Measurements from ENCODE around the gene ADCY9. TPM values are rescaled to one million over a fixed set of nuclear protein-coding genes. Genes with fewer than 3 reads are reported as not detected.
"Not testable (repeated sequence)": the region's sequence is repeated elsewhere in the genome, so short reads cannot be mapped to it uniquely, and the experiment has no call there.

The ADCY9 gene
- total RNA-seq, 1 experiment from 2014 or later, result 11.5 TPM

DNA sequence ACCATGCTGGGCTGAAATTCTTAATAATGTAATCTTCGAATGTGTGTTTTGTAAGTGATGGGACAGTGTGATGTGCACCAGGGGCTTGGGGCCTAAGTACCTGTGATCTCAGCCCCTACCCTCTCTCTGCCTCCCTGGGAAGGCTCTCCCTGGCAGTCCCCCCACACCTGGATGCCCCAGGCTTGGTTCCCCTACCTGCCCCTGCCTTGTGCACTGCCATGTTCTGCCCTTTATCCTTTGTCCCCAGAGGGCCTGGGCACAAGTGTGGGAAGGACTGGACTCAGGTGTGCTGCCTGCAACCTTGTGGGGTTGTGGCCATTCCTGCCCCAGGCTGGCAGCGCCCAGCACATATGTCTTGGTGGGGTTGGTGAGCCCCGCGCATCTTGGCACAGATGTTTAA, 180.3 kb downstream of the ADCY9 start (continued):
- TF ChIP-seq, protein P1, sequence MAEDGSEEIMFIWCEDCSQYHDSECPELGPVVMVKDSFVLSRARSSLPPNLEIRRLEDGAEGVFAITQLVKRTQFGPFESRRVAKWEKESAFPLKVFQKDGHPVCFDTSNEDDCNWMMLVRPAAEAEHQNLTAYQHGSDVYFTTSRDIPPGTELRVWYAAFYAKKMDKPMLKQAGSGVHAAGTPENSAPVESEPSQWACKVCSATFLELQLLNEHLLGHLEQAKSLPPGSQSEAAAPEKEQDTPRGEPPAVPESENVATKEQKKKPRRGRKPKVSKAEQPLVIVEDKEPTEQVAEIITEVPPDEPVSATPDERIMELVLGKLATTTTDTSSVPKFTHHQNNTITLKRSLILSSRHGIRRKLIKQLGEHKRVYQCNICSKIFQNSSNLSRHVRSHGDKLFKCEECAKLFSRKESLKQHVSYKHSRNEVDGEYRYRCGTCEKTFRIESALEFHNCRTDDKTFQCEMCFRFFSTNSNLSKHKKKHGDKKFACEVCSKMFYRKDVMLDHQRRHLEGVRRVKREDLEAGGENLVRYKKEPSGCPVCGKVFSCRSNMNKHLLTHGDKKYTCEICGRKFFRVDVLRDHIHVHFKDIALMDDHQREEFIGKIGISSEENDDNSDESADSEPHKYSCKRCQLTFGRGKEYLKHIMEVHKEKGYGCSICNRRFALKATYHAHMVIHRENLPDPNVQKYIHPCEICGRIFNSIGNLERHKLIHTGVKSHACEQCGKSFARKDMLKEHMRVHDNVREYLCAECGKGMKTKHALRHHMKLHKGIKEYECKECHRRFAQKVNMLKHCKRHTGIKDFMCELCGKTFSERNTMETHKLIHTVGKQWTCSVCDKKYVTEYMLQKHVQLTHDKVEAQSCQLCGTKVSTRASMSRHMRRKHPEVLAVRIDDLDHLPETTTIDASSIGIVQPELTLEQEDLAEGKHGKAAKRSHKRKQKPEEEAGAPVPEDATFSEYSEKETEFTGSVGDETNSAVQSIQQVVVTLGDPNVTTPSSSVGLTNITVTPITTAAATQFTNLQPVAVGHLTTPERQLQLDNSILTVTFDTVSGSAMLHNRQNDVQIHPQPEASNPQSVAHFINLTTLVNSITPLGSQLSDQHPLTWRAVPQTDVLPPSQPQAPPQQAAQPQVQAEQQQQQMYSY (CRISPR knock-in tag; IDR thresholded peaks at IDR 0.05), result no peak
- TF ChIP-seq, protein P2, sequence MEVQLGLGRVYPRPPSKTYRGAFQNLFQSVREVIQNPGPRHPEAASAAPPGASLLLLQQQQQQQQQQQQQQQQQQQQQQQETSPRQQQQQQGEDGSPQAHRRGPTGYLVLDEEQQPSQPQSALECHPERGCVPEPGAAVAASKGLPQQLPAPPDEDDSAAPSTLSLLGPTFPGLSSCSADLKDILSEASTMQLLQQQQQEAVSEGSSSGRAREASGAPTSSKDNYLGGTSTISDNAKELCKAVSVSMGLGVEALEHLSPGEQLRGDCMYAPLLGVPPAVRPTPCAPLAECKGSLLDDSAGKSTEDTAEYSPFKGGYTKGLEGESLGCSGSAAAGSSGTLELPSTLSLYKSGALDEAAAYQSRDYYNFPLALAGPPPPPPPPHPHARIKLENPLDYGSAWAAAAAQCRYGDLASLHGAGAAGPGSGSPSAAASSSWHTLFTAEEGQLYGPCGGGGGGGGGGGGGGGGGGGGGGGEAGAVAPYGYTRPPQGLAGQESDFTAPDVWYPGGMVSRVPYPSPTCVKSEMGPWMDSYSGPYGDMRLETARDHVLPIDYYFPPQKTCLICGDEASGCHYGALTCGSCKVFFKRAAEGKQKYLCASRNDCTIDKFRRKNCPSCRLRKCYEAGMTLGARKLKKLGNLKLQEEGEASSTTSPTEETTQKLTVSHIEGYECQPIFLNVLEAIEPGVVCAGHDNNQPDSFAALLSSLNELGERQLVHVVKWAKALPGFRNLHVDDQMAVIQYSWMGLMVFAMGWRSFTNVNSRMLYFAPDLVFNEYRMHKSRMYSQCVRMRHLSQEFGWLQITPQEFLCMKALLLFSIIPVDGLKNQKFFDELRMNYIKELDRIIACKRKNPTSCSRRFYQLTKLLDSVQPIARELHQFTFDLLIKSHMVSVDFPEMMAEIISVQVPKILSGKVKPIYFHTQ (CRISPR knock-in tag; IDR thresholded peaks at IDR 0.05), result no peak
- TF ChIP-seq FOXK1 (CRISPR knock-in tag; IDR thresholded peaks at IDR 0.05), result no peak

DNA sequence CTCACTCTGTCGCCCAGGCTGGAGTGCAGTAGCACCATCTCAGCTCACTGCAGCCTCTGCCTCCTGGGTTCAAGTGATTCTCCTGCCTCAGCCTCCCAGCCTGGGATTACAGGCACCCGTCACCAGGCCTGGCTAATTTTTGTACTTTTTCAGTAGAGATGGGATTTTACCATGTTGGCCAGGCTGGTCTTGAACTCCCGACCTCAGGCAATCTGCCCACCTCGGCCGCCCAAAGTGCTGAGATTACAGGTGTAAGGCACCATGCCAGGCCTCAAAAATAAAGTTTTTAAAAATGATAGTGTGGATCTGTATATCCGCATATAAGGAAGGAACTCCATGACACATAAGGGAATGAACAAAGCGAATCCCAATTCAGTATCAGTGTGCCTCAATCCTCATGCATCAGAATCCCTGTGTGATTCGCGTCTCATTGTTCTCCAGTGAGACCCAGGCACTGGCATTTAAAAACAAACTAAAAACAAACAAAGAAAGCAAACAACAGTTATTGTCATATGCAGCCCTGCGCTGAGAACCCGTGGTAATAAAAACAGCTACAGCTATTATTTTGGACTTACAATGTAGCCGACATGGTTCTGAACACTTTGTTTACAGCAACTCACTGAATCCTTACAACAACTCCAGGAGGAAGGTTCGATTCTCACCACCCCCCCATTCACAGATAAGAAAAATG, 181.6 kb downstream of the ADCY9 start:
- H3K27ac Mint-ChIP-seq, result no peak overlapping the region
- DNase-seq (ENCODE audit: low spot score) (no peak), ATAC-seq (no peak)
- H3K9me3 Mint-ChIP-seq, result no peaks in the 10 kb centered on the region
- TF ChIP-seq KAT7 (CRISPR knock-in tag; IDR thresholded peaks at IDR 0.05; ENCODE audit: borderline replicate concordance) (no peak), TCF7 (CRISPR knock-in tag; IDR thresholded peaks at IDR 0.05; ENCODE audit: low read depth) (no peak)
- TF ChIP-seq, protein P3, sequence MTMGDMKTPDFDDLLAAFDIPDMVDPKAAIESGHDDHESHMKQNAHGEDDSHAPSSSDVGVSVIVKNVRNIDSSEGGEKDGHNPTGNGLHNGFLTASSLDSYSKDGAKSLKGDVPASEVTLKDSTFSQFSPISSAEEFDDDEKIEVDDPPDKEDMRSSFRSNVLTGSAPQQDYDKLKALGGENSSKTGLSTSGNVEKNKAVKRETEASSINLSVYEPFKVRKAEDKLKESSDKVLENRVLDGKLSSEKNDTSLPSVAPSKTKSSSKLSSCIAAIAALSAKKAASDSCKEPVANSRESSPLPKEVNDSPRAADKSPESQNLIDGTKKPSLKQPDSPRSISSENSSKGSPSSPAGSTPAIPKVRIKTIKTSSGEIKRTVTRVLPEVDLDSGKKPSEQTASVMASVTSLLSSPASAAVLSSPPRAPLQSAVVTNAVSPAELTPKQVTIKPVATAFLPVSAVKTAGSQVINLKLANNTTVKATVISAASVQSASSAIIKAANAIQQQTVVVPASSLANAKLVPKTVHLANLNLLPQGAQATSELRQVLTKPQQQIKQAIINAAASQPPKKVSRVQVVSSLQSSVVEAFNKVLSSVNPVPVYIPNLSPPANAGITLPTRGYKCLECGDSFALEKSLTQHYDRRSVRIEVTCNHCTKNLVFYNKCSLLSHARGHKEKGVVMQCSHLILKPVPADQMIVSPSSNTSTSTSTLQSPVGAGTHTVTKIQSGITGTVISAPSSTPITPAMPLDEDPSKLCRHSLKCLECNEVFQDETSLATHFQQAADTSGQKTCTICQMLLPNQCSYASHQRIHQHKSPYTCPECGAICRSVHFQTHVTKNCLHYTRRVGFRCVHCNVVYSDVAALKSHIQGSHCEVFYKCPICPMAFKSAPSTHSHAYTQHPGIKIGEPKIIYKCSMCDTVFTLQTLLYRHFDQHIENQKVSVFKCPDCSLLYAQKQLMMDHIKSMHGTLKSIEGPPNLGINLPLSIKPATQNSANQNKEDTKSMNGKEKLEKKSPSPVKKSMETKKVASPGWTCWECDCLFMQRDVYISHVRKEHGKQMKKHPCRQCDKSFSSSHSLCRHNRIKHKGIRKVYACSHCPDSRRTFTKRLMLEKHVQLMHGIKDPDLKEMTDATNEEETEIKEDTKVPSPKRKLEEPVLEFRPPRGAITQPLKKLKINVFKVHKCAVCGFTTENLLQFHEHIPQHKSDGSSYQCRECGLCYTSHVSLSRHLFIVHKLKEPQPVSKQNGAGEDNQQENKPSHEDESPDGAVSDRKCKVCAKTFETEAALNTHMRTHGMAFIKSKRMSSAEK (CRISPR knock-in tag; IDR thresholded peaks at IDR 0.05; ENCODE audit: borderline replicate concordance), result no peak
- peaks cover 5% of the 10 kb centered on the region for H3K4me1 Mint-ChIP-seq
- H3K36me3 Mint-ChIP-seq, result no peaks in the 10 kb centered on the region
- ChIA-PET POLR2A (interaction anchor here (0.6 kb wide), 2 partner anchors 75 to 367 kb away, joined by 5 read pairs; no protein-coding TSS in a partner anchor), CTCF (interaction anchor here (0.6 kb wide), 1 partner anchor 469 kb away, joined by 3 read pairs; no protein-coding TSS in a partner anchor)
- no peak overlapping the region for H3K4me3 Mint-ChIP-seq
- H3K27me3 Mint-ChIP-seq (ENCODE audit: low read depth), result no peaks in the 10 kb centered on the region

DNA sequence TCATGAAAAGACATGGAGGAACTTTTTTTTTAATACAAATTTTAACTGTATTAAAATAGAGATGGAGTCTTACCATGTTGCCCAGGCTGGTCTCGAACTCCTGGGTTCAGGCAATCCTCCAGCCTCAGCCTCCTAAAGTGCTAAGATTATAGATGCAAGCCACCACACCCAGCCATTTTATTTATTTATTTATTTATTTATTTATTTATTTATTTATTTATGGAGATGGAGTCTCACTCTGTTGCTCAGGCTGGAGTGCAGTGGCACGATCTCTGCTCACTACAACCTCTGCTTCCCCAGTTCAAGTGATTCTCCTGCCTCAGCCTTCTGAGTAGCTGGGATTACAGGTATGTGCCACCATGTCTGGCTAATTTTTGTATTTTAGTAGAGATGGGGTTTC, 189.1 kb downstream of the ADCY9 start:
- H3K4me3 Mint-ChIP-seq; CTCF ChIA-PET; H3K27me3 Mint-ChIP-seq (ENCODE audit: low read depth); ATAC-seq; H3K4me1 Mint-ChIP-seq; H3K27ac Mint-ChIP-seq; POLR2A ChIA-PET; H3K9me3 Mint-ChIP-seq; DNase-seq (ENCODE audit: low spot score); H3K36me3 Mint-ChIP-seq: not testable (repeated sequence)

DNA sequence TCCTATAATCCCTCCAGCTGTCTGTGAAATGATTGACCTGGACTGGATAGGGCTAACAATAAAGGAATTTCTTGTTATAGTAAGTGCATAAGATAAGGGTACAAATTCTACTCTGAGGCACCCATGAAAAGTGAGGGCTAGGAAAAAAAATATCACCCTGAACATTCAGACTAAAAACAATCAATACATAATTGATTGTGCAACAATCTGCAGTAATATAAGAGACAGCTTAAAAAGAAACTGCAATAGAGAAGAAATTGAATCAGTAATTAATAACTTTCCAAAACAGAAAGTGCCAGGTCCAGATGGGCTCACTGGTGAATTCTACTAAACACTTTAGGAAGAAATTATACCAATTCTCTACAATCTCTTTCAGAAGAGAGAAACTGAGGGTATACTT, 191.5 kb downstream of the ADCY9 start:
- POLR2A ChIA-PET, result no interaction called here
- H3K27me3 Mint-ChIP-seq (ENCODE audit: low read depth), result no peaks in the 10 kb centered on the region; the same call in 1 of the 2 replicates
- no peak overlapping the region for H3K4me3 Mint-ChIP-seq
- H3K4me1 Mint-ChIP-seq, result peaks cover 4% of the 10 kb centered on the region
- H3K9me3 Mint-ChIP-seq, result no peaks in the 10 kb centered on the region
- CTCF ChIA-PET, result interaction anchor here (2.0 kb wide), 1 partner anchor 14 kb away, joined by 7 read pairs; no protein-coding TSS in a partner anchor
- H3K27ac Mint-ChIP-seq, result no peak overlapping the region
- DNase-seq (ENCODE audit: low spot score) (no peak), ATAC-seq (no peak)
- H3K36me3 Mint-ChIP-seq, result no peaks in the 10 kb centered on the region; the same call in 1 of the 2 replicates
- TF ChIP-seq ZBTB21 (CRISPR knock-in tag; IDR thresholded peaks at IDR 0.05; ENCODE audit: borderline replicate concordance), result no peak
- TF ChIP-seq, protein P4, sequence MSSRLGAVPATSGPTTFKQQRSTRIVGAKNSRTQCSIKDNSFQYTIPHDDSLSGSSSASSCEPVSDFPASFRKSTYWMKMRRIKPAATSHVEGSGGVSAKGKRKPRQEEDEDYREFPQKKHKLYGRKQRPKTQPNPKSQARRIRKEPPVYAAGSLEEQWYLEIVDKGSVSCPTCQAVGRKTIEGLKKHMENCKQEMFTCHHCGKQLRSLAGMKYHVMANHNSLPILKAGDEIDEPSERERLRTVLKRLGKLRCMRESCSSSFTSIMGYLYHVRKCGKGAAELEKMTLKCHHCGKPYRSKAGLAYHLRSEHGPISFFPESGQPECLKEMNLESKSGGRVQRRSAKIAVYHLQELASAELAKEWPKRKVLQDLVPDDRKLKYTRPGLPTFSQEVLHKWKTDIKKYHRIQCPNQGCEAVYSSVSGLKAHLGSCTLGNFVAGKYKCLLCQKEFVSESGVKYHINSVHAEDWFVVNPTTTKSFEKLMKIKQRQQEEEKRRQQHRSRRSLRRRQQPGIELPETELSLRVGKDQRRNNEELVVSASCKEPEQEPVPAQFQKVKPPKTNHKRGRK (CRISPR knock-in tag; IDR thresholded peaks at IDR 0.05; ENCODE audit: borderline replicate concordance), result no peak
- TF ChIP-seq, protein P5, sequence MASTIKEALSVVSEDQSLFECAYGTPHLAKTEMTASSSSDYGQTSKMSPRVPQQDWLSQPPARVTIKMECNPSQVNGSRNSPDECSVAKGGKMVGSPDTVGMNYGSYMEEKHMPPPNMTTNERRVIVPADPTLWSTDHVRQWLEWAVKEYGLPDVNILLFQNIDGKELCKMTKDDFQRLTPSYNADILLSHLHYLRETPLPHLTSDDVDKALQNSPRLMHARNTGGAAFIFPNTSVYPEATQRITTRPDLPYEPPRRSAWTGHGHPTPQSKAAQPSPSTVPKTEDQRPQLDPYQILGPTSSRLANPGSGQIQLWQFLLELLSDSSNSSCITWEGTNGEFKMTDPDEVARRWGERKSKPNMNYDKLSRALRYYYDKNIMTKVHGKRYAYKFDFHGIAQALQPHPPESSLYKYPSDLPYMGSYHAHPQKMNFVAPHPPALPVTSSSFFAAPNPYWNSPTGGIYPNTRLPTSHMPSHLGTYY (CRISPR knock-in tag; IDR thresholded peaks at IDR 0.05), result no peak
- TF ChIP-seq SMAD4 (CRISPR knock-in tag; IDR thresholded peaks at IDR 0.05), result no peak
- TF ChIP-seq, protein P6, sequence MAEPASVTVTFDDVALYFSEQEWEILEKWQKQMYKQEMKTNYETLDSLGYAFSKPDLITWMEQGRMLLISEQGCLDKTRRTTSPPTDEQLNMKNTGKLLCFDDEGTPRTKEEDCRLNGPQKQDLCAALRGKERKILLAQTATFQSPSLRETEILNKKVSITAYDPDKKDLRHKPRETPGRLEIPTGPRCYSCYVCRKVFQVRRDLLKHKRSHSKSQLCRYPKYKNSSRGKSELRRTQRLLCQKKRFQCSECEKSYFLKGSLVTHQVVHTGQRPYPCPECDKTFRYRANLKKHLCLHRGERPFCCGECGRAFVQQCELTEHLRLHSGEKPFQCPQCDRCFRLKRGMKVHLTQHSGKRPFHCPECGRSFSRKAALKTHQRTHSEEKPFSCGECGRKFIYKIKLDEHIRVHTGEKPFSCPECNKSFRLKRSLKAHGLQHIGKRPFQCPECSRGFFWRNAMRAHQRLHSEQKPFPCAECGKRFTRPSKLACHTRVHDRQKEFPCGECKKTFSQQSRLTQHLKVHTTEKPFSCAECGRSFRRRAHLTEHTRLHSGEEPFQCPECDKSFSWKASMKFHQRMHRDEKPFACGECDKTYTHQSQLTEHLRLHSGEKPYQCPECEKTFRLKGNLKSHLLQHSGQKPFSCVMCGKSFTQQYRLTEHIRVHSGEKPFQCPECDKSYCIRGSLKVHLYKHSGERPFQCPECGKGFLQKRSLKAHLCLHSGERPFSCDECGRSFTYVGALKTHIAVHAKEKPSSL (CRISPR knock-in tag; conservative IDR thresholded peaks at IDR 0.05), result no peak
- no peak for TF ChIP-seq GRHL2 (CRISPR knock-in tag; IDR thresholded peaks at IDR 0.05; ENCODE audit: insufficient replicate concordance, severe bottlenecking)
